Raji (cell line): ENCODE measurements around the gene NNAT.

Experiments used
- POLR2A ChIP-seq: IDR thresholded peaks from 2 replicates; pipeline ENCODE4 v1.6.1; 2011; ENCODE audit warnings: low read depth, low read length, control low read depth; ENCODE audit not compliant: insufficient read depth

The NNAT gene

GRCh38 chr20:37521061-37521771 is at the start of gene NNAT:
NNAT (plus strand) TSS chr20:37521250; CDS start chr20:37521332, 82 bp downstream.
- no peak for TF ChIP-seq POLR2A

GRCh38 chr20:37471741-37472235 is 49.3 kb upstream of the NNAT start:
- TF ChIP-seq POLR2A = no peak

- TF ChIP-seq POLR2A = no peak
Measured at GRCh38 chr20:37473249-37474000, 47.6 kb upstream of the NNAT start.

DNA sequence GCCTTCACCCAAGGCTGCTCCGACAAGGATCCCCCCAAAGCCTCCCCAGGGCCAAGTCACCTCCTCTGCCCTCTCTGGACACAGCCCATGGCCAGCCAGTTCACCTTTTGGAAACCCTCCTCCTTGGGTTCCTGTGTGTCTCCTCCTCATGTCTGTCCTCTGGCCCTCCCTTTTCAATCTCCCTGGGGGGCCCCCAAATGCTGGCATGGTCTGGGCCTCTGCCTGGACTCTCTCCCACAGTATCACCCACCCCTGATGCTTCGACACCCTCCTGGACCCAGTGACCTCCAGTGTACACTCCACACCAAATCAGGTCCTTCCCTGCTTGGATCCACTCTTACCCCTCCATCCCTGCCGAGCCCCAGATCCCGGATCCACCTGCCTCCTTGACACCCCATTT is 46.7 kb upstream of the NNAT start:
- no peak for TF ChIP-seq POLR2A

- no peak for TF ChIP-seq POLR2A
Measured at GRCh38 chr20:37475252-37475651, 45.8 kb upstream of the NNAT start.

DNA sequence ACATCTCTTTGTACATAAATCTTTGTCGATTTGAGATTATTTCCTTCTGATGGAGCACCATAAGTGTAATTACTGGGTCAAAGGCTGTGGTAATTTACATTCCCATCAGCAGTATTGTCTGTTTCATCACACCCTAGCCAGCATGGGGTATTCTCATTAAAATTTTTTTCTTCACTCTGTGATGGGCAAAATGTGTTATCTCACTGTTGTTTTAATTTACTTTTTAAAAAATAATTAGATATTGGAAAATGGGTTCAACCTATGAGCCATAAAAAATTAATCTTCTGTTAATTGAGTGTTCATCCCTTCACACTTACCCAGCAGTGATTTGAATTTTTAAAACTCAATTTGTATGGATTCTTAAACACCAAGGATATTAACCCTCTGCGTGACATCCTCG is 44.0 kb upstream of the NNAT start:
- TF ChIP-seq POLR2A = no peak

- TF ChIP-seq POLR2A = no peak
Measured at GRCh38 chr20:37479266-37479665, 41.8 kb upstream of the NNAT start.

DNA sequence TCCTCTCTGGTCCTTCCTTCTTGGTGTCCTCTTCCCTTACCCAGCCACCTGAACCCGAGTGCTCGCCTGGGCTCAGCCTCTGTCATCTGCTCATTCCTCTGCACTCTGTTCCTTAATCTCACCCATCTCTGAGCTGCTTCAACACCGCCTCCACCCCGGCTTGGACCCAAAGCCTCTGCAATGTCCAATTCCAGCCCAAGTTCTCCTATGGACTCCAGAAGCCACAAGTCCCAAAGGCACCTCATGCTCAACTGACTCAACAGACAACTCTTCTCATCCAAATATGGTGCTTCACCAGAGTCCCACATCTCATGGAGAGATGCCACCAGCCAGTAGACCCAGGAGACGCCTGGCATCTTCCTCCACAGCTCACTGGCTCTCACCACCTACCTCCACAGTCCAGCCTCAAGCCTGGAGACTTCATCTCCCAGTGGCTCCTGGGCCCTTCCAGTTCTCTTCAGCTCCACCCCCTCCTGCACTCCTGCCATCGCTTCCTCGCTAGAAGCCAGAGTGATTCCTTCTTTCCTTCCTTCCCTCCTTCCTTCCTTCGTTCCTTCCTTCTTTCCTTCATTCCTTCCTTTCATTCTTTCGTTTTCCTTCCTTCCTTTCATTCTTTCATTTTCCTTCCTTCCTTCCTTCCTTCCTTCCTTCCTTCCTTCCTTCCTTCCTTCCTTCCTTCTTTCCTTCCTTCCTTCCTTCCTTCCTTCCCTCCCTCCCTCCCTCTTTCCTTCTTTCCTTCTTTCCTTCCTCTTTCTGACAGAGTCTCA is 40.9 kb upstream of the NNAT start:
- TF ChIP-seq POLR2A = no peak

- TF ChIP-seq POLR2A = no peak
Measured at GRCh38 chr20:37480919-37481318, 40.1 kb upstream of the NNAT start.

- TF ChIP-seq POLR2A = no peak
Measured at GRCh38 chr20:37481610-37482009, 39.4 kb upstream of the NNAT start.

DNA sequence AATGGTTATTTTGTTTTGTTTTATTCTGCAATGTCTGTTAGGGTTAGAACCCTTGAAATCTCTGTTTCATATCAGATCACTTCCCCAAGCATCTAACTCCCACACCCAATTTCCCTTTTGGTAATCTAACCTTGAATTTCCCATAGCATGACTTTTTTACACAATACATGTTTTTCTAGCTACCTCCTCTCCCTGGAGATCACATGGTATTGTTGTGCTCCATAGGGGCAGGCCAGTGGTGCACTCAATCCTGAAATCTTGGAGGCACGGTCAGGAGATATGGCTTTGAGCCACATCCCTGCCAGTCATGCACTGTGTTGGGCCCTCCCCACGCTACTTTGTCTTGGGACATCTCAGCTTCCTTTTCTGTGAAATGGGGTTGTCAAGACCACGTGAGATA is 36.7 kb upstream of the NNAT start:
- no peak for TF ChIP-seq POLR2A

- no peak for TF ChIP-seq POLR2A
Measured at GRCh38 chr20:37490663-37491350, 30.2 kb upstream of the NNAT start.

- no peak for TF ChIP-seq POLR2A
Measured at GRCh38 chr20:37492096-37492625, 28.9 kb upstream of the NNAT start.

DNA sequence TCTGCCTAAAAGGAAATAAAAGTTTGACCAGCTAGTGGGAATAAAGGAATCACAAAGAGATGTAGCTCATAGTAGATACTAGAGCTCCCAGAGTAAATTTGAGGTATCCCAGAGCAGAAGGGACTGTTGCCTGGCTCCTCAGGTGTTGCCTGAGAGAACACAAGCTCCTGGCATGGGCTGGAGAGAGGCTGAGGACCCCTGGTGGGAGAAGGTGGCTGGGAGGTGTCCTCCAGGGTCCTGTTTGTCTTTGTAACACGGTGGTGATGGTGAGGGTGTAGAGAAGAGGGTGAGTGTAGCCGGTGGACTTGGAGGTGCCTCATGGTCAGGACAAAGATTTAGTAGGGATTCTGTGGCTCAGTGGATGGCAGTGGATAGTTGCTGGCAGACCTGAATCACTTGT is 28.1 kb upstream of the NNAT start:
- no peak for TF ChIP-seq POLR2A

DNA sequence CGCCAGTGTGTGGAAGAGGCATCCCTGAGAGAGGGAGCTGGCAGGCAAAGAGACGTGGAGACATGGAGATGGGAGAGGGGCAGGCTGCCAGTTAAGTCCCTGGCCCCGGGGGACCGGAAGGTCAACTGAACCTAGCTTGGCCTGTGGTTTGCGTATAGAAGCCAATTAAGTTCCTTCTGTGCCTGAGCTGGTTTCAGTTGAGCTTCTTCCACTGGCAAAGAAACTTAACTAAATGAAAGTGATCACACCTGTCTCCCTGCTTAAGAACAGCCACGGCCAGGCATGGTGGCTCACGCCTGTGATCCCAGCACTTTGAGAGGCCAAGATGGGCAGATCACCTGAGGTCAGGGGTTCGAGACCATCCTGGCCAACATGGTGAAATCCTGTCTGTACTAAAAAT is 26.7 kb upstream of the NNAT start:
- no peak for TF ChIP-seq POLR2A
